Panc1 (cell line): ENCODE data around the gene RALGPS1. TPM values are rescaled to one million over a fixed set of nuclear protein-coding genes. Genes with fewer than 3 reads are reported as not detected.

ENCODE experiments used
- ATAC-seq: fragments of 200-7000 bp; cut with Tn5 transposase; 2 replicates; pipeline ENCODE4 v1.9.1; 2020; ENCODE audit warnings: mild to moderate bottlenecking, moderate library complexity
- BruUV-seq: library from RNA; stranded (reverse); fragments of 400-500 nt; replicated peaks from 2 replicates; lab custom pipeline; 2021; lab: Mats Ljungman, UMichigan
- CTCF ChIA-PET: fragments of 300-600 bp; sonication (Branson Sonifier 250); formaldehyde crosslinking; loops from one replicate; lab custom pipeline; 2022; ENCODE audit warnings: antibody characterized with exemption; lab: Charles Lee
- POLR2A ChIA-PET: fragments of 300-600 bp; sonication (Branson Sonifier 250); formaldehyde crosslinking; loops from one replicate; lab custom pipeline; 2022; ENCODE audit warnings: antibody characterized with exemption; lab: Charles Lee
- DNase-seq: peaks from one replicate; pipeline ENCODE4 v3.0.0-alpha.2; 2010; ENCODE audit warnings: low read depth, low spot score
- H3K27ac ChIP-seq: 2 replicates; pipeline ENCODE4 v1.5.1; 2011; ENCODE audit warnings: mild to moderate bottlenecking, low read length, inconsistent platforms
- H3K27me3 ChIP-seq: fragments of 200-500 bp; sonication (Bioruptor generic); 2 replicates; pipeline ENCODE4 v1.6.0; 2014; ENCODE audit warnings: low read length, inconsistent platforms; ENCODE audit not compliant: control insufficient read depth, insufficient read depth
- H3K36me3 ChIP-seq: fragments of 200-500 bp; sonication (Bioruptor generic); 2 replicates; pipeline ENCODE4 v1.5.1; 2014; ENCODE audit warnings: inconsistent platforms, mild to moderate bottlenecking, low read length, moderate library complexity; ENCODE audit not compliant: control insufficient read depth, insufficient read depth
- H3K4me1 ChIP-seq: 2 replicates; pipeline ENCODE4 v1.5.1; 2011; ENCODE audit warnings: inconsistent platforms, mild to moderate bottlenecking, low read length, moderate library complexity; ENCODE audit not compliant: control insufficient read depth, insufficient read depth
- H3K4me3 ChIP-seq, 2 experiments: 2 replicates each; pipeline ENCODE4 v1.5.1; 2011 to 2012; ENCODE audit warnings: low read depth in 2 of 2, low read length in 2 of 2, mild to moderate bottlenecking in 2 of 2, inconsistent platforms in 1 of 2, moderate library complexity in 1 of 2
- H3K9me3 ChIP-seq: fragments of 200-500 bp; sonication (Bioruptor generic); 2 replicates; pipeline ENCODE4 v1.5.1; 2014; ENCODE audit warnings: low read depth, mild to moderate bottlenecking, inconsistent platforms, low read length, moderate library complexity; ENCODE audit not compliant: control insufficient read depth, insufficient read depth
- POLR2AphosphoS5 ChIP-seq: IDR thresholded peaks from 2 replicates; pipeline ENCODE4 v1.6.1; 2012; ENCODE audit warnings: mild to moderate bottlenecking, low read depth, low read length, moderate library complexity
- TCF7L2 ChIP-seq: IDR thresholded peaks from 2 replicates; pipeline ENCODE4 v1.6.1; 2011; ENCODE audit warnings: mild to moderate bottlenecking, low read depth, low read length, inconsistent platforms
- in situ Hi-C: cut with HindIII; loops from 2 replicates; pipeline ENCODE4 v1.10.0; 2016; ENCODE audit warnings: low sequenced_read_pairs, low pct_unique_long_range_greater_than_20kb
- intact Hi-C: fragments of 100-400 bp; cut with micrococcal nuclease; formaldehyde crosslinking; loops from one replicate; pipeline ENCODE4 v1.10.0; 2022; ENCODE audit not compliant: unreplicated experiment
- total RNA-seq: library from RNA; stranded (reverse); gene quantifications from one replicate; pipeline ENCODE4 v1.2.1, GENCODE V29; 2021; ENCODE audit not compliant: unreplicated experiment
- TF ChIP-seq, protein P1 (sequence below), 2 experiments: IDR thresholded peaks; 2 replicates each; pipeline ENCODE4 v1.6.1; 2011 to 2012; ENCODE audit warnings: low read depth in 2 of 2, control low read depth in 1 of 2, low read length in 1 of 2, mild to moderate bottlenecking in 1 of 2, moderate library complexity in 1 of 2; ENCODE audit not compliant: insufficient read depth in 1 of 2
- TF ChIP-seq, protein P2 (sequence below): fragments of 450-650 bp; IDR thresholded peaks from 2 replicates; pipeline ENCODE4 v1.5.1; 2017; ENCODE audit warnings: mild to moderate bottlenecking

Gene RALGPS1
- total RNA-seq, 1 experiment from 2014 or later = 7.2 TPM

DNA sequence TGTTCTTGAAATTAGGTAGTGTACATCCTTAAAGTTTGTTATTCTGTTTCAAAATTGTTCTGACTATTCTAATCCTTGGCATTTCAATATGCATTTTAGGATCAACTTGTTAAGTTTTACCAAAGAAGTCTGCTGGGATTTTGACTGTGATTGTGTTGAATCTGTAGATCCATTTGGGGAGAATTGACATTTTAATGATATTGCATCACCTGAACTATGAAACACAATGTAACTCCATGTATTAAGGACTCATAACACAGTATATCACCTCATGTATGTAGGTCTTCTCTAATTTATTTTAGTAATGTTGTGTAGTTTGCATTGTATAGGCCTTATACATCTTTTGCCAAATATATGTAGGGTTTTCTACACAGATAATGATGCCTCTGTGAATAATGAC is 77.8 kb downstream of the RALGPS1 start:
- ChIA-PET POLR2A (no interaction called here), CTCF (no interaction called here)
- DNase-seq (no peak), ATAC-seq (no peak)
- Histone ChIP-seq H3K4me3 (no peak overlapping the region), H3K27me3 (no peaks in the 10 kb centered on the region), H3K36me3 (no peaks in the 10 kb centered on the region), H3K9me3 (no peaks in the 10 kb centered on the region; the same call in 1 of the 2 replicates), H3K4me1 (no peaks in the 10 kb centered on the region), H3K27ac (no peak overlapping the region)
- TF ChIP-seq POLR2AphosphoS5 = no peak
- TF ChIP-seq, protein P1, sequence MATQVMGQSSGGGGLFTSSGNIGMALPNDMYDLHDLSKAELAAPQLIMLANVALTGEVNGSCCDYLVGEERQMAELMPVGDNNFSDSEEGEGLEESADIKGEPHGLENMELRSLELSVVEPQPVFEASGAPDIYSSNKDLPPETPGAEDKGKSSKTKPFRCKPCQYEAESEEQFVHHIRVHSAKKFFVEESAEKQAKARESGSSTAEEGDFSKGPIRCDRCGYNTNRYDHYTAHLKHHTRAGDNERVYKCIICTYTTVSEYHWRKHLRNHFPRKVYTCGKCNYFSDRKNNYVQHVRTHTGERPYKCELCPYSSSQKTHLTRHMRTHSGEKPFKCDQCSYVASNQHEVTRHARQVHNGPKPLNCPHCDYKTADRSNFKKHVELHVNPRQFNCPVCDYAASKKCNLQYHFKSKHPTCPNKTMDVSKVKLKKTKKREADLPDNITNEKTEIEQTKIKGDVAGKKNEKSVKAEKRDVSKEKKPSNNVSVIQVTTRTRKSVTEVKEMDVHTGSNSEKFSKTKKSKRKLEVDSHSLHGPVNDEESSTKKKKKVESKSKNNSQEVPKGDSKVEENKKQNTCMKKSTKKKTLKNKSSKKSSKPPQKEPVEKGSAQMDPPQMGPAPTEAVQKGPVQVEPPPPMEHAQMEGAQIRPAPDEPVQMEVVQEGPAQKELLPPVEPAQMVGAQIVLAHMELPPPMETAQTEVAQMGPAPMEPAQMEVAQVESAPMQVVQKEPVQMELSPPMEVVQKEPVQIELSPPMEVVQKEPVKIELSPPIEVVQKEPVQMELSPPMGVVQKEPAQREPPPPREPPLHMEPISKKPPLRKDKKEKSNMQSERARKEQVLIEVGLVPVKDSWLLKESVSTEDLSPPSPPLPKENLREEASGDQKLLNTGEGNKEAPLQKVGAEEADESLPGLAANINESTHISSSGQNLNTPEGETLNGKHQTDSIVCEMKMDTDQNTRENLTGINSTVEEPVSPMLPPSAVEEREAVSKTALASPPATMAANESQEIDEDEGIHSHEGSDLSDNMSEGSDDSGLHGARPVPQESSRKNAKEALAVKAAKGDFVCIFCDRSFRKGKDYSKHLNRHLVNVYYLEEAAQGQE (IDR thresholded peaks at IDR 0.05; ENCODE audit: insufficient read depth in 1 of 2, low read depth in 2 of 2, low read length in 1 of 2) = no peak
- in situ Hi-C loops (no loop called here), intact Hi-C loops (no loop called here)
- BruUV-seq = no TSS peak

DNA sequence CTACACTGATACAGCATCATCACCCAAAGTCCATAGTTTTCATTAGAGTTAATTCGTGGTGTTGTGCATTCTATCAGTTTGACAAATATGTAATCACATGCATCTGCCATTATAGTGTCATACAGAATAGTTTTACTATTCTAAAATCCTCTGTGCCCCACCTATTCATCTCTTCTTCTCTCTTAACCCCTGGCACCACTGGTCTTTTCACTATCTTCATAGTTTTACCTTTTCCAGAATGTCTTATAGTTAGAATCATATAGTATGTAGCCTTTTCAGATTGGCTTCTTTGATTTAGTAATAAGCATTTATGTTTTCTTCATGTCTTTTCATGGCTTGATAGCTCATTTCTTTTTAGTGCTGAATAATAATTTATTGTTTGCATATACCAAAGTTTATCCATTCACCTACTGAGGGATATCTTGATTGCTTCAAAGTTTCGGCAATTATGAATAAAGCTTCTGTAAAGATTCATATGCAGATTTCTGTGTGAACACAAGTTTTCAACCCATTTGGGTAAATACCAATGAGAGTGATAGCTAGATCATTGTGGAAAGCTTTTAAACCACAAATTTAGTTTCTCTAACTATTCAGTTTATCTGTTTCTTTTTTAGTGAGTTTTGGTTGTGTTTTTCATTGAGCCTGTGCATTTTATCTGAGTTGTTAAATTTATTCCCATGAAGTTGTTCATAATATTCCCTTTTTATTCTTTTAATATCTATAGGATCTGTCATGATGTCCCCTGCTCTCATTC is 84.9 kb downstream of the RALGPS1 start:
- H3K36me3 ChIP-seq = no peaks in the 10 kb centered on the region
- no peaks in the 10 kb centered on the region for H3K4me1 ChIP-seq
- no peak overlapping the region for H3K27ac ChIP-seq
- ATAC-seq (no peak), DNase-seq (no peak)
- POLR2A ChIA-PET = no interaction called here
- in situ Hi-C loops = no loop called here
- CTCF ChIA-PET = no interaction called here
- intact Hi-C loops = no loop called here
- TF ChIP-seq, protein P2, sequence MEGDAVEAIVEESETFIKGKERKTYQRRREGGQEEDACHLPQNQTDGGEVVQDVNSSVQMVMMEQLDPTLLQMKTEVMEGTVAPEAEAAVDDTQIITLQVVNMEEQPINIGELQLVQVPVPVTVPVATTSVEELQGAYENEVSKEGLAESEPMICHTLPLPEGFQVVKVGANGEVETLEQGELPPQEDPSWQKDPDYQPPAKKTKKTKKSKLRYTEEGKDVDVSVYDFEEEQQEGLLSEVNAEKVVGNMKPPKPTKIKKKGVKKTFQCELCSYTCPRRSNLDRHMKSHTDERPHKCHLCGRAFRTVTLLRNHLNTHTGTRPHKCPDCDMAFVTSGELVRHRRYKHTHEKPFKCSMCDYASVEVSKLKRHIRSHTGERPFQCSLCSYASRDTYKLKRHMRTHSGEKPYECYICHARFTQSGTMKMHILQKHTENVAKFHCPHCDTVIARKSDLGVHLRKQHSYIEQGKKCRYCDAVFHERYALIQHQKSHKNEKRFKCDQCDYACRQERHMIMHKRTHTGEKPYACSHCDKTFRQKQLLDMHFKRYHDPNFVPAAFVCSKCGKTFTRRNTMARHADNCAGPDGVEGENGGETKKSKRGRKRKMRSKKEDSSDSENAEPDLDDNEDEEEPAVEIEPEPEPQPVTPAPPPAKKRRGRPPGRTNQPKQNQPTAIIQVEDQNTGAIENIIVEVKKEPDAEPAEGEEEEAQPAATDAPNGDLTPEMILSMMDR = no peak
- TF ChIP-seq, protein P1 (IDR thresholded peaks at IDR 0.05; ENCODE audit: insufficient read depth in 1 of 2, low read depth in 2 of 2, low read length in 1 of 2) = no peak
- TF ChIP-seq TCF7L2 = no peak
- BruUV-seq = no TSS peak
- H3K27me3 ChIP-seq = no peaks in the 10 kb centered on the region
- H3K9me3 ChIP-seq = no peaks in the 10 kb centered on the region
- H3K4me3 ChIP-seq = no peak overlapping the region
